ENCODE data around the gene CCDC85B. TPM values are rescaled to one million over a fixed set of nuclear protein-coding genes. Genes with fewer than 3 reads are reported as not detected.

The CCDC85B gene
- total RNA-seq, 1 experiment from 2014 or later: 14.7 TPM

DNA sequence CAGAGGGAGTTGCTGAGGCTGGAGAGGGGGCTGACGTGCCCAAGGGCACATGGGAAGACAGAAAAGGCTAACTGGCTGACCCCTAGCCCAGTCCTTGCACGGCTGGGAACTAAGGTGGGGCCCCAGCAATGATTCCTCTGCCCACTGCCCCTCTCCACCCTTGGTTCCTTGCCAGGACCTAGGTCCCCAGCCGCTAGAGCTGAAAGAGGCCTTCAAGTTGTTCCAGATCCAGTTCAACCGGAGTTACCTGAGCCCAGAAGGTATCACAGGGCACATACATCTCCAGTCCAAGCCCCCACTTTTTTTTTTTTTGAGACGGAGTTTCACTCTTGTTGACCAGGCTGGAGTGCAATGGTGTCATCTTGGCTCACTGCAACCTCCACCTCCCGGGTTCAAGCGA lies 10.4 kb upstream of the CCDC85B start:
- Mint-ChIP-seq H3K27ac (ENCODE audit: unreplicated experiment) (no peak overlapping the region), H3K4me1 (ENCODE audit: low read depth, unreplicated experiment) (peaks cover 6% of the 10 kb centered on the region), H3K4me3 (ENCODE audit: unreplicated experiment) (no peak overlapping the region), H3K9me3 (ENCODE audit: unreplicated experiment) (no peaks in the 10 kb centered on the region), H3K36me3 (ENCODE audit: insufficient read depth, unreplicated experiment) (peaks cover 35% of the 10 kb centered on the region), H3K27me3 (ENCODE audit: insufficient read depth, unreplicated experiment) (no peaks in the 10 kb centered on the region)
- no peaks in the 10 kb centered on the region for H3K9me3 ChIP-seq
- ChIA-PET CTCF (interaction anchor here (1.3 to 1.9 kb wide), 2 partner anchors 8 to 20 kb away, joined by 5 to 7 read pairs; partner anchors contain the start of genes FIBP and MUS81), POLR2A (interaction anchor here (0.6 kb wide), 1 partner anchor 21 kb away, joined by 3 read pairs; no protein-coding TSS in a partner anchor)
- BruUV-seq (replicated peaks): no TSS peak
- peaks cover 3% of the 10 kb centered on the region; the same call in 1 of the 2 replicates for H3K4me1 ChIP-seq
- intact Hi-C loops (cut with micrococcal nuclease; ENCODE audit: unreplicated experiment): no loop called here
- H3K27me3 ChIP-seq (replicated peaks; ENCODE audit: control insufficient read depth, insufficient read depth, low read length): no peaks in the 10 kb centered on the region
- no peak overlapping the region for H3K4me3 ChIP-seq (ENCODE audit: low read depth, low read length)
- no peak for DNase-seq
- TF ChIP-seq CTCF (IDR thresholded peaks at IDR 0.05; ENCODE audit: insufficient read depth in 1 of 2, low read depth in 1 of 2, low read length in 1 of 2, severe bottlenecking in 1 of 2, unreplicated experiment in 1 of 2): no peak
- peaks cover 2% of the 10 kb centered on the region for H3K36me3 ChIP-seq (ENCODE audit: control insufficient read depth, insufficient read depth, low read length)

DNA sequence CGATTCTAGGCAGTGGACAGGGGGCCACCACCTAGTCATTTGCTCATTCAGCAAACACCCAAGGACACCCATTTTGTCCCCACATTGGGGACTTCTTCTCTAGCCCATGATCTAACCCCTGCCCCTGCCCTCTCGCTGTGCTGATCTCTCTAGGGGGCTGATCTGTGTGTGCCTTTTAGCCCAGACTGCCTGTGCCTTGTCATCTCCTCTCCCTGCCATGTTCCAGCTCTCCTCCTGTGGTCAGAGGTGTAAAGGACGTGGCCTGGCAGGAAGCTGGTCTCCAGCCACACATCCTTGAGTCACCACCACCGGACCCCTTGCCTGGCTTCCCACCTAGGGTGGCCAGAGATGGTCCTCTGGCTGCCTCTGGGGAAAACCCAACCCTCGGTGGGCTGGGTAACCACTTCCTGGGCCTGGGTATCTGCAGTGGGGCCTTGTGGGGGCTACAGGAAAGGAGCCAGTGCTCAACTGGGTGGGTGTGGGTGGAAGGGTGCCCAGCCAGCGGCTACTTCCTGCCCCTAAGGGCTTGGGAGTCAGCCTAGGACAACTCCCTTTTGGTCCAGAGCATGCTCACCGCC lies 9.5 kb upstream of the CCDC85B start:
- intact Hi-C loops (cut with micrococcal nuclease; ENCODE audit: unreplicated experiment): no loop called here
- peaks cover 6% of the 10 kb centered on the region for H3K4me1 Mint-ChIP-seq (ENCODE audit: low read depth, unreplicated experiment)
- peaks cover 44% of the 10 kb centered on the region for H3K36me3 Mint-ChIP-seq (ENCODE audit: insufficient read depth, unreplicated experiment)
- H3K36me3 ChIP-seq (ENCODE audit: control insufficient read depth, insufficient read depth, low read length): peaks cover 2% of the 10 kb centered on the region
- ChIA-PET POLR2A (no interaction called here), CTCF (interaction anchor here (1.3 kb wide), 1 partner anchor 21 kb away, joined by 5 read pairs; the partner anchor contains the start of gene MUS81)
- BruUV-seq (replicated peaks): no TSS peak
- H3K9me3 Mint-ChIP-seq (ENCODE audit: unreplicated experiment): no peaks in the 10 kb centered on the region
- H3K4me3 Mint-ChIP-seq (ENCODE audit: unreplicated experiment): no peak overlapping the region
- H3K27me3 Mint-ChIP-seq (ENCODE audit: insufficient read depth, unreplicated experiment): no peaks in the 10 kb centered on the region
- no peak overlapping the region for H3K27ac Mint-ChIP-seq (ENCODE audit: unreplicated experiment)
- no peaks in the 10 kb centered on the region for H3K9me3 ChIP-seq
- peaks cover 4% of the 10 kb centered on the region; the same call in 1 of the 2 replicates for H3K4me1 ChIP-seq
- H3K4me3 ChIP-seq (ENCODE audit: low read depth, low read length): no peak overlapping the region
- no peaks in the 10 kb centered on the region for H3K27me3 ChIP-seq (replicated peaks; ENCODE audit: control insufficient read depth, insufficient read depth, low read length)
- no peak for TF ChIP-seq CTCF (IDR thresholded peaks at IDR 0.05; ENCODE audit: insufficient read depth in 1 of 2, low read depth in 1 of 2, low read length in 1 of 2, severe bottlenecking in 1 of 2, unreplicated experiment in 1 of 2)
- DNase-seq: no peak

DNA sequence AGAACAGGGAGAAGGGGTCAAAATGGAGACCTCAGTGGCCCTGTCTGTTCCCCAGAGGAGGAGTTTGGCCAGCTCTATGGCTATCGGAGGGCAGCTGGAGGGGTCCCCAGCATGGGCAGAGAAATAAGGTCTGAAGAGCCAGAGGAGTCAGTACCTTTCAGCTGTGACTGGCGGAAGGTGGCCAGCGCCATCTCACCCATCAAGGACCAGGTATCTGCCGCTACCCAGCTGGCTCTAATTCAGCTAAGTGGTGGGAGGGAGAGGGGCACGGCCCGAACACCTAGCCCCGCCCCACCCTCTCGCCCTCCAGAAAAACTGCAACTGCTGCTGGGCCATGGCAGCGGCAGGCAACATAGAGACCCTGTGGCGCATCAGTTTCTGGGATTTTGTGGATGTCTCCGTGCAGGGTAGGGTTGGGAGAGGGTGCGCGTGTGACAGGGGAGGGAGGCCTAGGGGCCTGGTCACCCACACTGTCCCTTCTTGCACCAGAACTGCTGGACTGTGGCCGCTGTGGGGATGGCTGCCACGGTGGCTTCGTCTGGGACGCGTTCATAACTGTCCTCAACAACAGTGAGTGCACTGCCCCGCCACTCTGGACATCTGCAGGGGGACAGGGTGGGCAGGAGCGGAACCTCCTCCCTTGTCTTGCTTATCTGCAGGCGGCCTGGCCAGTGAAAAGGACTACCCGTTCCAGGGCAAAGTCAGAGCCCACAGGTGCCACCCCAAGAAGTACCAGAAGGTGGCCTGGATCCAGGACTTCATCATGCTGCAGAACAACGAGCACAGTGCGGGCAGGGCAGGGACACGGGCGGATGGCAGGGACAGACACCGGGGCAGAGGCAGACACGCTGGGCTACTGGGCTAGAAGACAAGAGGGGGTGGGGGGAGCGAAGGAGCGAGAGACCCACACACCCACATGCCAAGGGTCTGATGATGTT lies 8.1 kb upstream of the CCDC85B start:
- Histone ChIP-seq H3K9me3 (no peaks in the 10 kb centered on the region), H3K27me3 (replicated peaks; ENCODE audit: control insufficient read depth, insufficient read depth, low read length) (no peaks in the 10 kb centered on the region), H3K4me1 (peaks cover 11% of the 10 kb centered on the region), H3K36me3 (ENCODE audit: control insufficient read depth, insufficient read depth, low read length) (peaks cover 4% of the 10 kb centered on the region), H3K4me3 (ENCODE audit: low read depth, low read length) (no peak overlapping the region)
- no peak overlapping the region for H3K4me3 Mint-ChIP-seq (ENCODE audit: unreplicated experiment)
- peaks cover 47% of the 10 kb centered on the region for H3K36me3 Mint-ChIP-seq (ENCODE audit: insufficient read depth, unreplicated experiment)
- TF ChIP-seq CTCF (IDR thresholded peaks at IDR 0.05; ENCODE audit: insufficient read depth in 1 of 2, low read depth in 1 of 2, low read length in 1 of 2, severe bottlenecking in 1 of 2, unreplicated experiment in 1 of 2): no peak
- ChIA-PET POLR2A (no interaction called here), CTCF (no interaction called here)
- no peak for DNase-seq
- intact Hi-C loops (cut with micrococcal nuclease; ENCODE audit: unreplicated experiment): no loop called here
- H3K9me3 Mint-ChIP-seq (ENCODE audit: unreplicated experiment): no peaks in the 10 kb centered on the region
- H3K4me1 Mint-ChIP-seq (ENCODE audit: low read depth, unreplicated experiment): peaks cover 12% of the 10 kb centered on the region
- no peak overlapping the region for H3K27ac Mint-ChIP-seq (ENCODE audit: unreplicated experiment)
- no TSS peak for BruUV-seq (replicated peaks)
- no peaks in the 10 kb centered on the region for H3K27me3 Mint-ChIP-seq (ENCODE audit: insufficient read depth, unreplicated experiment)

All from Caco-2 (cell line).